Stomach smooth muscle (tissue), 2 donors: ENCODE results near the gene NPY4R.
"Not testable (repeated sequence)": the region's sequence is repeated elsewhere in the genome, so short reads cannot be mapped to it uniquely, and the experiment has no call there.

Source experiments
- H3K27ac ChIP-seq: one replicate; pipeline ENCODE4 v1.7.0; 2013; ENCODE audit warnings: mild to moderate bottlenecking, low read length, inconsistent platforms
- H3K27me3 ChIP-seq, 2 donors: one replicate each; pipeline ENCODE4 v1.7.0; 2013; ENCODE audit warnings: low read length in 2 of 2; ENCODE audit not compliant: insufficient read depth in 2 of 2, control insufficient read depth in 1 of 2
- H3K36me3 ChIP-seq, 2 donors: one replicate each; pipeline ENCODE4 v1.7.0; 2013; ENCODE audit warnings: low read length in 2 of 2; ENCODE audit not compliant: control insufficient read depth in 2 of 2, insufficient read depth in 2 of 2
- H3K4me1 ChIP-seq: one replicate; pipeline ENCODE4 v1.7.0; 2013; ENCODE audit warnings: low read length; ENCODE audit not compliant: control insufficient read depth, insufficient read depth
- H3K4me3 ChIP-seq, 2 donors: one replicate each; pipeline ENCODE4 v1.7.0; 2013; ENCODE audit warnings: low read length in 2 of 2
- H3K9ac ChIP-seq, 2 donors: one replicate each; pipeline ENCODE4 v1.7.0; 2013; ENCODE audit warnings: low read length in 2 of 2, mild to moderate bottlenecking in 1 of 2
- H3K9me3 ChIP-seq, 2 donors: one replicate each; pipeline ENCODE4 v1.7.0; 2013; ENCODE audit warnings: low read length in 2 of 2; ENCODE audit not compliant: control insufficient read depth in 2 of 2
- donor health status: healthy.
- donor health status: Pancreatic carcinoma.

Gene NPY4R

DNA sequence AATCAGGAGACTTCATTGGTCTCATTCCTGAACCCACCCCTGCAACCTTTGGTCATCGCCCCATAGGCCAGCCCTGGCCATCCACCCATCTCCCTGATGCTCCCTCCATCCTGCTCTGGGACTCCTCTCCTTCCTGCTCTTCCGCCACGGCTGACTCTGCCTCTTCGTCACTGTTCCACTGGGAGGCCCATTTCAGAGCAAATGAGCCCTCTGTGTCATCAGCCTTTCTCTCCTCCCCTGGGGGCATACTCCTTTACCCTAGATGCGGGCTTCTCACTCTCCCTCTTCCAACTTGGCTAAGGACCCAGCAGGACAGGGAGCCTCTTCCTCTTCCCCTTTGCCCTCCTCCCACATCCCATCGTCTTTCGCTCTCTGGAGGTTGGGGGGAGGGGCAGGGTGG, 47.5 kb downstream of the NPY4R start:
- H3K27me3 ChIP-seq, H3K27ac ChIP-seq, H3K9ac ChIP-seq, H3K4me1 ChIP-seq, H3K9me3 ChIP-seq, H3K4me3 ChIP-seq, H3K36me3 ChIP-seq: not testable (repeated sequence)

DNA sequence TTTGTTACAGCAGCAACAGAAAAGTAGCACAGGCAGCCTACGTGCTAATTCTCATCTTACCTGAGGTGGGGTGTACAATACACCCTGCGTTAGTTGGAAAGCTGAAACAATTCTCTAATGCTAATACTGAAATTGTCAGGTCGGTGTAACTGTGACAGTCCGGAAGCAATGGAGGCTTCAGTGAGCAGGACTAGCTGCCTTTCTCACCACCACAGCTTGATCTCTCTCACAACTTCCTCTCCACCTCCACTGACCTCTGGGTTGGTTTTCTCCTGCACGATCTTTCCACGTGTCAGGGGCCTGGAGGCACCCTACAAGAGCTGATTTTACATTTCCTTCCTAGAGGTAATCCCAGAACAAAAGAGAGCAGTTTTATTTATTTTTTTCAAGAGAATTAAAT, 50.5 kb downstream of the NPY4R start:
- not testable (repeated sequence) for H3K27me3 ChIP-seq, H3K36me3 ChIP-seq, H3K9ac ChIP-seq, H3K4me3 ChIP-seq, H3K9me3 ChIP-seq, H3K27ac ChIP-seq, H3K4me1 ChIP-seq

DNA sequence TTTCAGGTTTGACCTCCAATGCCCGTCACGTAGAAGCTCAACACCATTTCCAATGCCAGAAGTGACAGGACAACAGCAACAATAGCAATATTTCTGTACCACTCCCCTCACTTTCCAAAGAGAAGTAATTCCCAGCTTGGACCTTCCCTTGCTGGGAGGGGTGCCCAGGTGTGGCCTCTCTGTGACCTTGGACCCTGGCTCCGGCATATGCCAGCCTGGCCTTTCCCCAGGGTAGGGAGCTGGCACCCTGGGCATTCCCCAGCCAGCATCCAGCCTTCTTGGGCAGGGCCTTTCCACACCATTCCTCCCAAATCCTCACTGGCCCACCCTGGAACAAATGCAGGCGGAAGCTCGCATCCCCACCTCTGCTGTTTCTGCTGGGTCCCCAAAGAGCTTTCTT, 53.1 kb downstream of the NPY4R start:
- H3K27ac ChIP-seq, H3K4me3 ChIP-seq, H3K4me1 ChIP-seq, H3K36me3 ChIP-seq, H3K9me3 ChIP-seq, H3K27me3 ChIP-seq, H3K9ac ChIP-seq: not testable (repeated sequence)

DNA sequence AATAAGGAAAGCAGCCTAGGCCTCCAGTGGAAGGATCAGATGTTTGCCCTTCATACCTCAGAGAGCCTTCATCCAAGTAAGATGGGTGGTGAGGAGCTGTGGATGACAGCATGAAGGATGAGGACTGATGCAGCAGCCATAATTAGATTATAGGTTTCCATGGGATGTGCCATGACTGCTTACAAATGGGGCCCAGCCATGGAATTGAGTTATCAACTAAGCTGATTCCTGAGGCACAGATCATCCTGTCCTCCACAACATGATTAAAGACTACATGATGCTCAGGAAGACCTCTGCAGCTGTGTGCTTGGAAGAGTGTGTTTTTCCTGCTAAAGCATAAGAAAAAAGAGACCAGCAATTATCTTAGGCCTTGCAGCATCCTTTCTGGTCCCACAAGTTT, 54.6 kb downstream of the NPY4R start:
- H3K4me3 ChIP-seq, H3K4me1 ChIP-seq, H3K9me3 ChIP-seq, H3K27ac ChIP-seq, H3K27me3 ChIP-seq, H3K36me3 ChIP-seq, H3K9ac ChIP-seq: not testable (repeated sequence)
